Endothelial cell of umbilical vein (primary cell): Measurements from ENCODE around the gene ADH7. TPM values are rescaled to one million over a fixed set of nuclear protein-coding genes. Genes with fewer than 3 reads are reported as not detected.

Source experiments
- BruUV-seq: library from RNA; stranded (reverse); fragments of 400-500 nt; replicated peaks from 2 replicates; lab custom pipeline; 2021; lab: Mats Ljungman, UMichigan
- CTCF ChIA-PET: fragments of 300-600, 350-600 bp; sonication (Branson Sonifier 250); formaldehyde crosslinking; loops from one replicate; lab custom pipeline; 2021; ENCODE audit warnings: antibody characterized with exemption, inconsistent platforms; lab: Charles Lee
- POLR2A ChIA-PET: fragments of 300-600, 350-600 bp; sonication (Branson Sonifier 250); formaldehyde crosslinking; loops from one replicate; lab custom pipeline; 2021; ENCODE audit warnings: antibody characterized with exemption, inconsistent platforms; lab: Charles Lee
- DNase-seq: peaks from one replicate; pipeline ENCODE4 v3.0.0-alpha.2; 2011; ENCODE audit warnings: low read depth, low spot score
- FAIRE-seq: peaks from 2 replicates; lab custom pipeline; 2011; peaks lifted over from hg19 to GRCh38; lab: Jason Lieb, UNC
- H2AFZ ChIP-seq: 2 replicates; pipeline ENCODE4 v1.6.0; 2012; ENCODE audit warnings: low read depth, low read length, control low read depth, inconsistent platforms
- H3K27ac ChIP-seq: 2 replicates; pipeline ENCODE4 v1.5.1; 2011; ENCODE audit warnings: low read depth, mild to moderate bottlenecking, control low read depth, low read length, moderate library complexity; ENCODE audit not compliant: insufficient read depth
- H3K27me3 ChIP-seq, 2 experiments: 2 replicates each; pipeline versions ENCODE4 v1.6.0 to v1.6.1; 2011; ENCODE audit warnings: low read length in 2 of 2, mixed read lengths in 1 of 2; ENCODE audit not compliant: control insufficient read depth in 2 of 2, insufficient read depth in 2 of 2
- H3K36me3 ChIP-seq, 2 experiments: 2 replicates in 1 of 2; 3 replicates in 1 of 2; pipeline ENCODE4 v1.5.1; 2011; ENCODE audit warnings: low read length in 2 of 2, mild to moderate bottlenecking in 1 of 2, moderate library complexity in 1 of 2; ENCODE audit not compliant: control insufficient read depth in 2 of 2, insufficient read depth in 2 of 2; ENCODE audit errors: extremely low read depth in 1 of 2
- H3K4me1 ChIP-seq: 3 replicates; pipeline ENCODE4 v1.5.1; 2011; ENCODE audit warnings: mild to moderate bottlenecking, low read length; ENCODE audit not compliant: control insufficient read depth, insufficient read depth; ENCODE audit errors: extremely low read depth
- H3K4me2 ChIP-seq: 2 replicates; pipeline ENCODE4 v1.6.1; 2011; ENCODE audit warnings: low read length, control low read depth, mixed read lengths; ENCODE audit not compliant: insufficient read depth
- H3K4me3 ChIP-seq, 3 experiments: fragments of 200-600 bp in 1 of 3; sonication (generic), shearing (Covaris generic) in 1 of 3; replicated peaks in 1 of 3; 2 replicates each; pipeline ENCODE4 v1.5.1; 2011 to 2016; ENCODE audit warnings: control low read depth in 3 of 3, low read length in 3 of 3, mild to moderate bottlenecking in 2 of 3, inconsistent platforms in 1 of 3, low read depth in 1 of 3, moderate library complexity in 1 of 3; ENCODE audit not compliant: insufficient read depth in 1 of 3
- H3K79me2 ChIP-seq: 2 replicates; pipeline ENCODE4 v1.6.0; 2012; ENCODE audit warnings: low read length, inconsistent platforms; ENCODE audit not compliant: control insufficient read depth, insufficient read depth
- H3K9ac ChIP-seq: replicated peaks from 2 replicates; pipeline ENCODE3; 2011; ENCODE audit warnings: low read length, control low read depth; ENCODE audit not compliant: insufficient read depth; ENCODE audit errors: extremely low read depth
- H3K9me1 ChIP-seq: replicated peaks from 3 replicates; pipeline ENCODE4 v1.6.0; 2011; ENCODE audit warnings: mild to moderate bottlenecking, low read length; ENCODE audit not compliant: control insufficient read depth, insufficient read depth; ENCODE audit errors: extremely low read depth
- H3K9me3 ChIP-seq: replicated peaks from 2 replicates; pipeline ENCODE4 v1.5.1; 2012; ENCODE audit warnings: low read length, inconsistent platforms; ENCODE audit not compliant: control insufficient read depth, insufficient read depth
- H4K20me1 ChIP-seq: replicated peaks from 2 replicates; pipeline ENCODE3; 2011; ENCODE audit warnings: mild to moderate bottlenecking, low read length; ENCODE audit not compliant: control insufficient read depth, insufficient read depth; ENCODE audit errors: extremely low read depth
- EZH2 ChIP-seq: IDR thresholded peaks from 2 replicates; pipeline ENCODE4 v1.6.1; 2012; ENCODE audit warnings: borderline replicate concordance, low read depth, mild to moderate bottlenecking, moderate library complexity, low read length, inconsistent platforms; ENCODE audit not compliant: severe bottlenecking
- FOS ChIP-seq: IDR thresholded peaks from 2 replicates; pipeline ENCODE4 v1.6.1; 2011; ENCODE audit warnings: mild to moderate bottlenecking, low read length, moderate library complexity, borderline replicate concordance; ENCODE audit not compliant: insufficient read depth
- GATA2 ChIP-seq: IDR thresholded peaks from 2 replicates; pipeline ENCODE4 v1.7.0; 2011; ENCODE audit warnings: low read depth, mild to moderate bottlenecking, moderate library complexity, mixed read lengths, low read length; ENCODE audit not compliant: insufficient read length, insufficient read depth
- JUN ChIP-seq: IDR thresholded peaks from 2 replicates; pipeline ENCODE4 v1.6.1; 2011; ENCODE audit warnings: borderline replicate concordance, low read depth; ENCODE audit not compliant: insufficient read length, insufficient read depth
- MAX ChIP-seq: IDR thresholded peaks from 2 replicates; pipeline ENCODE4 v1.6.1; 2011; ENCODE audit not compliant: insufficient read depth, insufficient read length
- MYC ChIP-seq: IDR thresholded peaks from one replicate; pipeline ENCODE4 v1.6.1; 2011; ENCODE audit warnings: mild to moderate bottlenecking, low read depth, low read length
- POLR2A ChIP-seq: IDR thresholded peaks from 2 replicates; pipeline ENCODE4 v1.6.1; 2012; ENCODE audit warnings: low read depth, mild to moderate bottlenecking, control low read depth, low read length
- POLR2AphosphoS5 ChIP-seq: IDR thresholded peaks from 2 replicates; pipeline ENCODE4 v1.6.1; 2012; ENCODE audit warnings: low read depth, mild to moderate bottlenecking, control low read depth, low read length, moderate library complexity; ENCODE audit not compliant: insufficient read depth
- dilution Hi-C: fragments of 300-500 bp; cut with MboI; formaldehyde crosslinking; loops from one replicate; pipeline ENCODE4 v1.15.0; 2019; ENCODE audit warnings: low sequenced_read_pairs; ENCODE audit not compliant: extremely low pct_ligation_motif_present
- intact Hi-C: fragments of 100-400 bp; cut with micrococcal nuclease; formaldehyde crosslinking; loops from one replicate; pipeline ENCODE4 v1.10.0; 2022
- polyA plus RNA-seq, 4 experiments: library from polyadenylated mRNA; depleted of rRNA in 3 of 4; stranded (reverse) in 3 of 4; unstranded in 1 of 4; fragments of >200 nt; gene quantifications; 2 replicates each; pipeline versions ENCODE4 v1.2.1 to v1.2.3, GENCODE V29; 2011 to 2012; ENCODE audit warnings: missing spikeins in 1 of 4
- total RNA-seq: library from RNA; stranded (reverse); gene quantifications from 2 replicates; pipeline ENCODE4 v1.2.3, GENCODE V29; 2021
- TF ChIP-seq, protein P1 (sequence below), 2 donors: IDR thresholded peaks; 1 replicate in 1 of 2; 2 replicates in 1 of 2; pipeline ENCODE4 v1.5.1; 2011; ENCODE audit warnings: low read length in 2 of 2, mild to moderate bottlenecking in 2 of 2, moderate library complexity in 2 of 2, control low read depth in 1 of 2, inconsistent platforms in 1 of 2, low read depth in 1 of 2; ENCODE audit not compliant: insufficient read depth in 1 of 2; ENCODE audit errors: extremely low read depth in 1 of 2

The ADH7 gene
- total and polyA plus RNA-seq, 2 donors (not counting 3 experiments of a cell fraction or from before 2014, with no cell fraction given), result not detected

GRCh38 chr4:99402765-99403164 is 32.4 kb downstream of the ADH7 start:
- no TSS peak for BruUV-seq
- Histone ChIP-seq H3K4me3 (no peak overlapping the region), H3K27ac (no peak overlapping the region), H2AFZ (no peak overlapping the region), H3K36me3 (no peaks in the 10 kb centered on the region), H3K27me3 (peaks cover 3 to 13% of the 10 kb centered on the region in 2 experiments), H3K79me2 (no peaks in the 10 kb centered on the region), H3K4me2 (no peak overlapping the region), H3K9ac (no peak overlapping the region), H3K9me1 (no peaks in the 10 kb centered on the region), H4K20me1 (no peaks in the 10 kb centered on the region), H3K9me3 (no peaks in the 10 kb centered on the region), H3K4me1 (peaks cover 5% of the 10 kb centered on the region)
- no peak for FAIRE-seq
- dilution Hi-C loops (no loop called here), intact Hi-C loops (loop anchor here (10.0 kb wide), 1 partner anchor 778 kb away; no protein-coding TSS in a partner anchor)
- TF ChIP-seq MAX (no peak), POLR2AphosphoS5 (no peak), EZH2 (no peak), POLR2A (no peak), GATA2 (no peak), JUN (no peak), FOS (no peak), MYC (no peak)
- TF ChIP-seq, protein P1, sequence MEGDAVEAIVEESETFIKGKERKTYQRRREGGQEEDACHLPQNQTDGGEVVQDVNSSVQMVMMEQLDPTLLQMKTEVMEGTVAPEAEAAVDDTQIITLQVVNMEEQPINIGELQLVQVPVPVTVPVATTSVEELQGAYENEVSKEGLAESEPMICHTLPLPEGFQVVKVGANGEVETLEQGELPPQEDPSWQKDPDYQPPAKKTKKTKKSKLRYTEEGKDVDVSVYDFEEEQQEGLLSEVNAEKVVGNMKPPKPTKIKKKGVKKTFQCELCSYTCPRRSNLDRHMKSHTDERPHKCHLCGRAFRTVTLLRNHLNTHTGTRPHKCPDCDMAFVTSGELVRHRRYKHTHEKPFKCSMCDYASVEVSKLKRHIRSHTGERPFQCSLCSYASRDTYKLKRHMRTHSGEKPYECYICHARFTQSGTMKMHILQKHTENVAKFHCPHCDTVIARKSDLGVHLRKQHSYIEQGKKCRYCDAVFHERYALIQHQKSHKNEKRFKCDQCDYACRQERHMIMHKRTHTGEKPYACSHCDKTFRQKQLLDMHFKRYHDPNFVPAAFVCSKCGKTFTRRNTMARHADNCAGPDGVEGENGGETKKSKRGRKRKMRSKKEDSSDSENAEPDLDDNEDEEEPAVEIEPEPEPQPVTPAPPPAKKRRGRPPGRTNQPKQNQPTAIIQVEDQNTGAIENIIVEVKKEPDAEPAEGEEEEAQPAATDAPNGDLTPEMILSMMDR (IDR thresholded peaks at IDR 0.05; ENCODE audit: extremely low read depth in 1 of 2, insufficient read depth in 1 of 2, low read depth in 1 of 2, low read length in 2 of 2), result no peak
- DNase-seq, result no peak
- POLR2A ChIA-PET, result no interaction called here
- CTCF ChIA-PET, result interaction anchor here (0.7 to 1.9 kb wide), 7 partner anchors 9 to 1254 kb away, joined by 3 to 6 read pairs (median 3); partner anchors contain the start of gene METAP1
